SKM-1 treated with dmso at 0.1 percent for 144 hours (cell line): ENCODE measurements around the gene RWDD2A.
"Not testable (repeated sequence)": the region's sequence is repeated elsewhere in the genome, so short reads cannot be mapped to it uniquely, and the experiment has no call there.

Experiments
- DNase-seq: peaks from one replicate; lab custom pipeline; 2025; ENCODE audit not compliant: unreplicated experiment; lab: John Stamatoyannopoulos, UW

RWDD2A gene

GRCh38 chr6:83192871-83193746 lies at the start of gene RWDD2A, which contains the start of gene PGM3:
RWDD2A (plus strand) TSS chr6:83193357; CDS start chr6:83194452, 1,095 bp downstream.
PGM3 (minus strand) TSS chr6:83193265; CDS start chr6:83191012, 2,253 bp downstream.
- peak; percentile 83 for DNase-seq

- no peak for DNase-seq
Measured at GRCh38 chr6:83151114-83151513, 42.0 kb upstream of the RWDD2A start.

- no peak for DNase-seq
Measured at GRCh38 chr6:83152913-83153312, 40.2 kb upstream of the RWDD2A start.

GRCh38 chr6:83153883-83154521 lies 39.2 kb upstream of the RWDD2A start:
- no peak for DNase-seq

- no peak for DNase-seq
Measured at GRCh38 chr6:83155794-83156193, 37.4 kb upstream of the RWDD2A start.

- DNase-seq, result no peak
Measured at GRCh38 chr6:83160167-83160566, 33.0 kb upstream of the RWDD2A start.

- no peak for DNase-seq
Measured at GRCh38 chr6:83167726-83168278, 25.4 kb upstream of the RWDD2A start.

- DNase-seq, result no peak
Measured at GRCh38 chr6:83168556-83168955, 24.6 kb upstream of the RWDD2A start.

GRCh38 chr6:83169106-83169505 lies 24.1 kb upstream of the RWDD2A start:
- no peak for DNase-seq

GRCh38 chr6:83169511-83169910 lies 23.6 kb upstream of the RWDD2A start:
- no peak for DNase-seq

- DNase-seq, result no peak
Measured at GRCh38 chr6:83176246-83176645, 16.9 kb upstream of the RWDD2A start.

- no peak for DNase-seq
Measured at GRCh38 chr6:83180426-83180950, 12.7 kb upstream of the RWDD2A start.

- no peak for DNase-seq
Measured at GRCh38 chr6:83182114-83182513, 11.0 kb upstream of the RWDD2A start.

- DNase-seq, result no peak
Measured at GRCh38 chr6:83183082-83183828, 9.9 kb upstream of the RWDD2A start.

- DNase-seq, result no peak
Measured at GRCh38 chr6:83185096-83185495, 8.1 kb upstream of the RWDD2A start.

GRCh38 chr6:83188501-83188900 lies 4.7 kb upstream of the RWDD2A start:
- no peak for DNase-seq

- no peak for DNase-seq
Measured at GRCh38 chr6:83190626-83191025, 2.5 kb upstream of the RWDD2A start.

GRCh38 chr6:83191974-83192373 lies 1.2 kb upstream of the RWDD2A start:
- DNase-seq, result not testable (repeated sequence)

GRCh38 chr6:83192456-83192855 lies 701 bp upstream of the RWDD2A start:
- DNase-seq, result no peak

GRCh38 chr6:83193747-83194566 lies 800 bp downstream of the RWDD2A start:
- DNase-seq, result peak; percentile 5
